ENCODE data around the gene TBRG4. TPM values are rescaled to one million over a fixed set of nuclear protein-coding genes. Genes with fewer than 3 reads are reported as not detected.

The TBRG4 gene
- total RNA-seq, 1 experiment from 2014 or later, result 127 TPM

GRCh38 chr7:45074528-45075354 is 36.8 kb downstream of the TBRG4 start:
- Histone ChIP-seq H4K5ac (ENCODE audit: insufficient read length, low read depth, low read length) (no peak overlapping the region), H3K4me2 (ENCODE audit: insufficient read depth, insufficient read length, low read length) (no peak overlapping the region), H3K79me2 (ENCODE audit: insufficient read depth, low read length) (no peaks in the 10 kb centered on the region), H2AK5ac (ENCODE audit: insufficient read length, low read length) (no peak overlapping the region), H3K4me1 (ENCODE audit: insufficient read depth, low read length) (no peaks in the 10 kb centered on the region), H2BK120ac (ENCODE audit: low read depth, low read length, poor library complexity, severe bottlenecking) (no peak overlapping the region), H3K23me2 (ENCODE audit: insufficient read length, low read depth, low read length, poor library complexity, severe bottlenecking) (no peaks in the 10 kb centered on the region), H2BK20ac (ENCODE audit: low read depth, low read length, poor library complexity, severe bottlenecking) (no peak overlapping the region), H3K9me3 (ENCODE audit: control insufficient read depth, low read depth, low read length) (no peaks in the 10 kb centered on the region), H2BK12ac (ENCODE audit: insufficient read length, low read depth, low read length) (no peak overlapping the region), H2BK5ac (ENCODE audit: insufficient read length, low read length) (no peak overlapping the region), H3T11ph (ENCODE audit: low read length) (no peak overlapping the region), H4K8ac (replicated peaks; ENCODE audit: insufficient read length, low read depth, low read length) (no peak overlapping the region), H3K4ac (ENCODE audit: low read depth, low read length) (no peak overlapping the region), H2AFZ (ENCODE audit: low read length) (no peak overlapping the region), H3K79me1 (ENCODE audit: insufficient read depth, low read depth, low read length, poor library complexity, severe bottlenecking) (no peaks in the 10 kb centered on the region), H4K20me1 (ENCODE audit: control insufficient read depth, insufficient read depth, insufficient read length) (no peaks in the 10 kb centered on the region), H2BK15ac (ENCODE audit: low read depth, low read length) (no peak overlapping the region), H3K23ac (ENCODE audit: insufficient read length, low read depth, low read length) (no peak overlapping the region), H3K56ac (ENCODE audit: insufficient read length, low read depth, low read length) (no peak overlapping the region), H3K14ac (ENCODE audit: insufficient read depth, low read length) (no peak overlapping the region), H3K27me3 (ENCODE audit: insufficient read depth, low read length) (no peaks in the 10 kb centered on the region), H3K27ac (ENCODE audit: insufficient read length, low read depth, low read length) (no peak overlapping the region), H3K9ac (ENCODE audit: extremely low read depth, insufficient read length, low read length) (no peak overlapping the region), H4K91ac (ENCODE audit: insufficient read length, low read depth, low read length) (no peak overlapping the region), H3K18ac (ENCODE audit: insufficient read length, low read depth, low read length) (no peak overlapping the region)
- WGBS (ENCODE audit: extremely low coverage, insufficient read length, low lambda C conversion rate), result no CpG with 5 or more reads among the region's 16 CpGs
- no peak for TF ChIP-seq CTCF (conservative IDR thresholded peaks at IDR 0.05)
- peaks cover 0 to 3% of the 10 kb centered on the region in 2 experiments; a peak in 2 of 5 replicates for H3K9me3 Mint-ChIP-seq
- H3K27ac Mint-ChIP-seq, result peak overlapping the region in 1 of 3 experiments; percentile 53; a peak in 2 of 7 replicates
- H3K36me3 Mint-ChIP-seq (ENCODE audit: insufficient read depth in 1 of 3, low read depth in 3 of 3), result peaks cover 6 to 51% (median 26%) of the 10 kb centered on the region in 3 experiments; a peak in 6 of 7 replicates
- no peak for DNase-seq
- H3K4me3 Mint-ChIP-seq, result no peak overlapping the region
- peaks cover 0 to 7% of the 10 kb centered on the region in 2 experiments; a peak in 1 of 4 replicates for H3K4me1 Mint-ChIP-seq
- H3K27me3 Mint-ChIP-seq (ENCODE audit: low read depth), result no peaks in the 10 kb centered on the region

Data from H9 (cell line).